Right atrium auricular region (tissue), 2 donors: ENCODE results near the gene NDUFS1. TPM values are rescaled to one million over a fixed set of nuclear protein-coding genes. Genes with fewer than 3 reads are reported as not detected.
"Not testable (repeated sequence)": the region's sequence is repeated elsewhere in the genome, so short reads cannot be mapped to it uniquely, and the experiment has no call there.

Experiments
- DNase-seq: peaks from one replicate; pipeline ENCODE4 v3.0.0-alpha.2; 2019; ENCODE audit warnings: low spot score
- H3K27ac ChIP-seq, 2 donors: fragments of 200-600 bp; sonication (generic); 1 replicate in 1 of 2; 2 replicates in 1 of 2; pipeline ENCODE4 v1.5.1; 2016 to 2019
- H3K27me3 ChIP-seq, 2 donors: fragments of 200-600 bp; sonication (generic); one replicate each; pipeline versions ENCODE4 v1.5.1 to v1.6.0; 2017 to 2019
- H3K36me3 ChIP-seq: fragments of 200-600 bp; sonication (generic); one replicate; pipeline ENCODE4 v1.5.1; 2016
- H3K4me1 ChIP-seq, 2 donors: fragments of 200-600 bp; sonication (generic); one replicate each; pipeline versions ENCODE4 v1.5.1 to v1.6.0; 2017 to 2019
- H3K4me3 ChIP-seq, 2 donors: fragments of 200-600 bp; sonication (generic); 1 replicate in 1 of 2; 2 replicates in 1 of 2; pipeline ENCODE4 v1.5.1; 2017 to 2019; ENCODE audit warnings: mild to moderate bottlenecking in 1 of 2, moderate library complexity in 1 of 2
- H3K9me3 ChIP-seq, 2 donors: fragments of 200-600 bp; sonication (generic); one replicate each; pipeline ENCODE4 v1.5.1; 2019
- CTCF ChIP-seq, 2 donors: fragments of 200-600 bp; sonication (generic); IDR thresholded peaks; one replicate each; pipeline ENCODE4 v1.5.1; 2019; ENCODE audit warnings: antibody characterized with exemption in 2 of 2
- total RNA-seq, 2 donors: library from RNA; depleted of rRNA; stranded (reverse); fragments of >200 nt; gene quantifications; one replicate each; pipeline ENCODE4 v1.1.0, GENCODE V29; 2016

NDUFS1 gene
- total RNA-seq, 2 donors from 2014 or later = 183 to 388 TPM

- TF ChIP-seq CTCF (IDR thresholded peaks at IDR 0.05) = no peak
- no peaks in the 10 kb centered on the region for H3K4me1 ChIP-seq
- DNase-seq = no peak
- no peak overlapping the region for H3K4me3 ChIP-seq
- H3K36me3 ChIP-seq = no peaks in the 10 kb centered on the region
- H3K27ac ChIP-seq = no peak overlapping the region
- no peaks in the 10 kb centered on the region for H3K27me3 ChIP-seq
- H3K9me3 ChIP-seq = no peaks in the 10 kb centered on the region
Measured at GRCh38 chr2:206105541-206105940, 53.7 kb downstream of the NDUFS1 start.

GRCh38 chr2:206105038-206105437 is 54.2 kb downstream of the NDUFS1 start:
- no peak overlapping the region for H3K4me3 ChIP-seq
- no peak for TF ChIP-seq CTCF (IDR thresholded peaks at IDR 0.05)

GRCh38 chr2:206098872-206099271 is 60.4 kb downstream of the NDUFS1 start:
- H3K27me3 ChIP-seq, DNase-seq, H3K27ac ChIP-seq, H3K36me3 ChIP-seq, H3K9me3 ChIP-seq, H3K4me3 ChIP-seq, H3K4me1 ChIP-seq: not testable (repeated sequence)

More at GRCh38 chr2:206105038-206105437, 54.2 kb downstream of the NDUFS1 start:
- H3K9me3 ChIP-seq = no peaks in the 10 kb centered on the region
- no peaks in the 10 kb centered on the region for H3K36me3 ChIP-seq
- no peaks in the 10 kb centered on the region for H3K4me1 ChIP-seq
- no peak overlapping the region for H3K27ac ChIP-seq
- no peak for DNase-seq
- H3K27me3 ChIP-seq = no peaks in the 10 kb centered on the region

- H3K9me3 ChIP-seq = no peaks in the 10 kb centered on the region
- TF ChIP-seq CTCF (IDR thresholded peaks at IDR 0.05) = no peak
- no peak overlapping the region for H3K27ac ChIP-seq
- H3K4me3 ChIP-seq = no peak overlapping the region
- H3K27me3 ChIP-seq = no peaks in the 10 kb centered on the region
- no peaks in the 10 kb centered on the region for H3K36me3 ChIP-seq
- no peak for DNase-seq
- H3K4me1 ChIP-seq = no peaks in the 10 kb centered on the region
Measured at GRCh38 chr2:206098471-206098870, 60.8 kb downstream of the NDUFS1 start.

GRCh38 chr2:206096876-206097275 is 62.4 kb downstream of the NDUFS1 start:
- no peak for DNase-seq
- H3K36me3 ChIP-seq = no peaks in the 10 kb centered on the region
- H3K9me3 ChIP-seq = no peaks in the 10 kb centered on the region
- TF ChIP-seq CTCF (IDR thresholded peaks at IDR 0.05) = no peak
- no peak overlapping the region for H3K27ac ChIP-seq
- H3K4me3 ChIP-seq = no peak overlapping the region
- H3K4me1 ChIP-seq = no peaks in the 10 kb centered on the region
- no peaks in the 10 kb centered on the region for H3K27me3 ChIP-seq

GRCh38 chr2:206095536-206096332 is 63.5 kb downstream of the NDUFS1 start:
- H3K9me3 ChIP-seq = no peaks in the 10 kb centered on the region
- H3K4me1 ChIP-seq = no peaks in the 10 kb centered on the region
- no peaks in the 10 kb centered on the region for H3K27me3 ChIP-seq
- no peak for TF ChIP-seq CTCF (IDR thresholded peaks at IDR 0.05)
- DNase-seq = no peak
- no peaks in the 10 kb centered on the region for H3K36me3 ChIP-seq
- no peak overlapping the region for H3K27ac ChIP-seq
- no peak overlapping the region for H3K4me3 ChIP-seq
